SK-N-SH (cell line): ENCODE results near the gene ENTPD1. TPM values are rescaled to one million over a fixed set of nuclear protein-coding genes. Genes with fewer than 3 reads are reported as not detected.
A peak's percentile ranks its signal among the peaks of the same experiment; 100 is the strongest.

Source experiments
- CTCF ChIA-PET: fragments of 300-600, 350-600 bp; formaldehyde crosslinking; extraction: SDS; loops from one replicate; lab custom pipeline; 2021; lab: Yijun Ruan, JAX
- POLR2A ChIA-PET: fragments of 350-600 bp; sonication (Branson Sonifier 250); formaldehyde crosslinking; extraction: SDS; loops from one replicate; lab custom pipeline; 2020; ENCODE audit warnings: antibody characterized with exemption, inconsistent platforms; lab: Yijun Ruan, JAX
- DNase-seq: peaks from one replicate; pipeline ENCODE4 v3.0.0; 2012
- H2AFZ ChIP-seq: fragments of 200-600 bp; sonication (generic); 2 replicates; pipeline ENCODE4 v1.8.1; 2016; ENCODE audit warnings: antibody characterized with exemption, mild to moderate bottlenecking, low read depth
- H3F3A ChIP-seq: fragments of 200-600 bp; sonication (generic); replicated peaks from 2 replicates; pipeline ENCODE3; 2016; ENCODE audit warnings: antibody characterized with exemption, mild to moderate bottlenecking; ENCODE audit not compliant: insufficient read depth
- H3K27ac ChIP-seq, 2 experiments: fragments of 200-500 bp in 1 of 2; fragments of 200-600 bp in 1 of 2; sonication (Bioruptor generic) in 1 of 2; sonication (generic), shearing (Covaris generic) in 1 of 2; 2 replicates each; pipeline versions ENCODE4 v1.5.1 to v1.6.1; 2014 to 2016; ENCODE audit warnings: low read depth in 2 of 2, inconsistent platforms in 1 of 2, low read length in 1 of 2, mild to moderate bottlenecking in 1 of 2, mixed read lengths in 1 of 2
- H3K27me3 ChIP-seq: fragments of 200-600 bp; sonication (generic), shearing (Covaris generic); 2 replicates; pipeline ENCODE4 v1.6.1; 2016; ENCODE audit warnings: mixed run types; ENCODE audit not compliant: insufficient read depth
- H3K36me3 ChIP-seq, 2 experiments: fragments of 200-500 bp in 1 of 2; fragments of 200-600 bp in 1 of 2; sonication (Bioruptor generic) in 1 of 2; sonication (generic) in 1 of 2; replicated peaks in 1 of 2; 2 replicates each; pipeline versions ENCODE3 to v1.5.1; 2014 to 2016; ENCODE audit warnings: low read length in 1 of 2, mild to moderate bottlenecking in 1 of 2; ENCODE audit not compliant: insufficient read depth in 2 of 2, control insufficient read depth in 1 of 2
- H3K4me1 ChIP-seq, 2 experiments: fragments of 200-500 bp in 1 of 2; fragments of 200-600 bp in 1 of 2; sonication (Bioruptor generic) in 1 of 2; sonication (generic), shearing (Covaris generic) in 1 of 2; 2 replicates each; pipeline versions ENCODE4 v1.5.1 to v1.6.1; 2014 to 2016; ENCODE audit warnings: low read depth in 1 of 2, low read length in 1 of 2, mixed run types in 1 of 2; ENCODE audit not compliant: insufficient read depth in 2 of 2, control insufficient read depth in 1 of 2
- H3K4me2 ChIP-seq: fragments of 200-600 bp; sonication (generic), shearing (Covaris generic); 2 replicates; pipeline ENCODE4 v1.6.1; 2017; ENCODE audit warnings: mixed run types
- H3K4me3 ChIP-seq, 2 experiments: fragments of 200-500 bp in 1 of 2; fragments of 200-600 bp in 1 of 2; sonication (Bioruptor generic) in 1 of 2; sonication (generic), shearing (Covaris generic) in 1 of 2; 2 replicates each; pipeline versions ENCODE4 v1.5.1 to v1.8.1; 2014 to 2016; ENCODE audit warnings: low read depth in 2 of 2, inconsistent platforms in 1 of 2, low read length in 1 of 2, mild to moderate bottlenecking in 1 of 2, mixed read lengths in 1 of 2, moderate library complexity in 1 of 2
- H3K79me2 ChIP-seq: fragments of 200-600 bp; sonication (generic); 2 replicates; pipeline ENCODE4 v1.8.1; 2017; ENCODE audit warnings: mild to moderate bottlenecking; ENCODE audit not compliant: insufficient read depth
- H3K9ac ChIP-seq: fragments of 200-600 bp; sonication (generic); 2 replicates; pipeline ENCODE4 v1.6.1; 2017; ENCODE audit warnings: mixed run types
- H3K9me2 ChIP-seq: fragments of 200-600 bp; sonication (generic); 2 replicates; pipeline ENCODE4 v1.6.1; 2017; ENCODE audit warnings: mixed run types
- H3K9me3 ChIP-seq: fragments of 200-600 bp; sonication (generic); 2 replicates; pipeline ENCODE4 v1.6.1; 2017; ENCODE audit warnings: mixed run types, mild to moderate bottlenecking, moderate library complexity
- H4K20me1 ChIP-seq: fragments of 200-600 bp; sonication (generic); 2 replicates; pipeline ENCODE4 v1.6.1; 2017; ENCODE audit warnings: mild to moderate bottlenecking, mixed run types; ENCODE audit not compliant: insufficient read depth
- CHD2 ChIP-seq: fragments of 150-350 bp; IDR thresholded peaks from 2 replicates; pipeline ENCODE4 v1.6.1; 2018; ENCODE audit warnings: low read length; ENCODE audit not compliant: partially characterized antibody
- EP300 ChIP-seq, 2 experiments: IDR thresholded peaks; 2 replicates each; pipeline versions ENCODE4 v1.4.0 to v1.6.1; 2012; ENCODE audit warnings: borderline replicate concordance in 1 of 2, low read depth in 1 of 2, low read length in 1 of 2
- FOXJ3 ChIP-seq: sonication (generic); formaldehyde crosslinking; IDR thresholded peaks from 2 replicates; pipeline ENCODE4 v1.5.1; 2020; ENCODE audit warnings: mild to moderate bottlenecking, missing genetic modification reagents
- FOXM1 ChIP-seq: IDR thresholded peaks from 2 replicates; pipeline ENCODE4 v1.4.0; 2012; ENCODE audit warnings: low read depth, mild to moderate bottlenecking
- GATA2 ChIP-seq: sonication (generic); formaldehyde crosslinking; IDR thresholded peaks from 2 replicates; pipeline ENCODE4 v1.5.0; 2020; ENCODE audit warnings: mild to moderate bottlenecking, missing genetic modification reagents
- JUND ChIP-seq: IDR thresholded peaks from 2 replicates; pipeline ENCODE4 v1.4.0; 2012
- MAX ChIP-seq: IDR thresholded peaks from 2 replicates; pipeline ENCODE4 v1.4.0; 2012; ENCODE audit warnings: low read depth
- MXI1 ChIP-seq: IDR thresholded peaks from 2 replicates; pipeline ENCODE4 v1.6.1; 2012; ENCODE audit warnings: mild to moderate bottlenecking, low read depth, low read length, improper control_type of control experiment
- NRF1 ChIP-seq: IDR thresholded peaks from 2 replicates; pipeline ENCODE4 v1.6.1; 2012; ENCODE audit warnings: low read depth, mild to moderate bottlenecking, low read length
- PBX3 ChIP-seq: IDR thresholded peaks from 2 replicates; pipeline ENCODE4; 2012
- POLR2AphosphoS5 ChIP-seq: IDR thresholded peaks from 2 replicates; pipeline ENCODE4 v1.6.1; 2012; ENCODE audit warnings: low read depth, low read length
- RAD21 ChIP-seq: IDR thresholded peaks from 2 replicates; pipeline ENCODE4 v1.6.1; 2012; ENCODE audit warnings: mild to moderate bottlenecking, low read length
- RCOR1 ChIP-seq: fragments of 150-350 bp; IDR thresholded peaks from 2 replicates; pipeline ENCODE4 v1.6.1; 2017; ENCODE audit warnings: antibody characterized with exemption, low read length
- SMC3 ChIP-seq: IDR thresholded peaks from 2 replicates; pipeline ENCODE4 v1.6.1; 2012; ENCODE audit warnings: low read depth, low read length, improper control_type of control experiment
- TCF12 ChIP-seq: IDR thresholded peaks from 2 replicates; pipeline ENCODE4 v1.4.0; 2012
- TEAD4 ChIP-seq: IDR thresholded peaks from 2 replicates; pipeline ENCODE4 v1.4.0; 2012; ENCODE audit warnings: mild to moderate bottlenecking, borderline replicate concordance; ENCODE audit not compliant: insufficient read depth
- USF2 ChIP-seq: fragments of 150-350 bp; IDR thresholded peaks from 2 replicates; pipeline ENCODE4 v1.6.1; 2017; ENCODE audit warnings: antibody characterized with exemption, low read length, low read depth, borderline replicate concordance
- YY1 ChIP-seq: IDR thresholded peaks from 2 replicates; pipeline ENCODE4 v1.4.0; 2012; ENCODE audit warnings: low read depth, mild to moderate bottlenecking
- WGBS: methylation state at CpG from one replicate; pipeline ENCODE4 v1.1.6; 2017; ENCODE audit warnings: low lambda C conversion rate; 5-methylcytosine and 5-hydroxymethylcytosine counted together
- polyA plus RNA-seq, 3 experiments: library from polyadenylated mRNA; depleted of rRNA; stranded (reverse); fragments of >200 nt; gene quantifications; 2 replicates each; pipeline ENCODE4 v1.2.3, GENCODE V29; 2012
- TF ChIP-seq, protein P1 (sequence below): IDR thresholded peaks from 2 replicates; pipeline ENCODE4 v1.6.1; 2012; ENCODE audit warnings: mild to moderate bottlenecking, low read depth, low read length, moderate library complexity
- TF ChIP-seq, protein P2 (sequence below): fragments of 200-600 bp; sonication (generic); IDR thresholded peaks from 2 replicates; pipeline ENCODE4 v1.6.1; 2017; ENCODE audit warnings: antibody characterized with exemption, mild to moderate bottlenecking, moderate library complexity
- TF ChIP-seq, protein P3 (sequence below): IDR thresholded peaks from 2 replicates; pipeline ENCODE4 v1.4.0; 2012; ENCODE audit warnings: low read depth, borderline replicate concordance
- TF ChIP-seq, protein P4 (sequence below): fragments of 150-350 bp; IDR thresholded peaks from 2 replicates; pipeline ENCODE4 v1.6.1; 2016; ENCODE audit warnings: mild to moderate bottlenecking, low read depth, low read length

The ENTPD1 gene
- polyA plus RNA-seq, 1 of the 3 experiments (the other 2 are of a cell fraction), result 0.02 TPM

GRCh38 chr10:95907456-95908253, 151.7 kb downstream of the ENTPD1 start, which contains the start of gene CC2D2B:
Gene CC2D2B (plus strand): TSS chr10:95907975. CDS start chr10:95911324, 3,349 bp downstream.
- 1% methylated on average over 21 of the region's 69 CpGs for WGBS
- no peaks in the 10 kb centered on the region for H3K27me3 ChIP-seq
- H3K9me3 ChIP-seq, result no peaks in the 10 kb centered on the region
- DNase-seq, result peak; percentile 94
- peak within 1 kb of the TSS; percentile 92 for H3K4me2 ChIP-seq
- no peaks in the 10 kb centered on the region for H3F3A ChIP-seq
- peak within 1 kb of the TSS; percentile 71 to 93 for H3K27ac ChIP-seq
- H3K9me2 ChIP-seq, result no peaks in the 10 kb centered on the region
- peaks cover 0 to 2% of the 10 kb centered on the region in 2 experiments; a peak in 1 of 4 replicates for H3K4me1 ChIP-seq
- H3K79me2 ChIP-seq, result no peaks in the 10 kb centered on the region
- H4K20me1 ChIP-seq, result no peaks in the 10 kb centered on the region
- peak within 1 kb of the TSS; percentile 70 for H3K9ac ChIP-seq
- CTCF ChIA-PET, result interaction anchor here (0.7 to 1.4 kb wide), 10 partner anchors 8 to 463 kb away, joined by 3 to 5 read pairs (median 3); partner anchors contain the start of gene TCTN3
- H3K4me3 ChIP-seq, result peak within 1 kb of the TSS; percentile 83 to 92
- peaks cover 6 to 13% of the 10 kb centered on the region in 2 experiments for H3K36me3 ChIP-seq
- POLR2A ChIA-PET, result interaction anchor here (1.0 kb wide), 1 partner anchor 223 kb away, joined by 6 read pairs; the partner anchor contains the start of gene ZNF518A
- H2AFZ ChIP-seq, result peak within 1 kb of the TSS; percentile 92
- TF ChIP-seq, protein P1, sequence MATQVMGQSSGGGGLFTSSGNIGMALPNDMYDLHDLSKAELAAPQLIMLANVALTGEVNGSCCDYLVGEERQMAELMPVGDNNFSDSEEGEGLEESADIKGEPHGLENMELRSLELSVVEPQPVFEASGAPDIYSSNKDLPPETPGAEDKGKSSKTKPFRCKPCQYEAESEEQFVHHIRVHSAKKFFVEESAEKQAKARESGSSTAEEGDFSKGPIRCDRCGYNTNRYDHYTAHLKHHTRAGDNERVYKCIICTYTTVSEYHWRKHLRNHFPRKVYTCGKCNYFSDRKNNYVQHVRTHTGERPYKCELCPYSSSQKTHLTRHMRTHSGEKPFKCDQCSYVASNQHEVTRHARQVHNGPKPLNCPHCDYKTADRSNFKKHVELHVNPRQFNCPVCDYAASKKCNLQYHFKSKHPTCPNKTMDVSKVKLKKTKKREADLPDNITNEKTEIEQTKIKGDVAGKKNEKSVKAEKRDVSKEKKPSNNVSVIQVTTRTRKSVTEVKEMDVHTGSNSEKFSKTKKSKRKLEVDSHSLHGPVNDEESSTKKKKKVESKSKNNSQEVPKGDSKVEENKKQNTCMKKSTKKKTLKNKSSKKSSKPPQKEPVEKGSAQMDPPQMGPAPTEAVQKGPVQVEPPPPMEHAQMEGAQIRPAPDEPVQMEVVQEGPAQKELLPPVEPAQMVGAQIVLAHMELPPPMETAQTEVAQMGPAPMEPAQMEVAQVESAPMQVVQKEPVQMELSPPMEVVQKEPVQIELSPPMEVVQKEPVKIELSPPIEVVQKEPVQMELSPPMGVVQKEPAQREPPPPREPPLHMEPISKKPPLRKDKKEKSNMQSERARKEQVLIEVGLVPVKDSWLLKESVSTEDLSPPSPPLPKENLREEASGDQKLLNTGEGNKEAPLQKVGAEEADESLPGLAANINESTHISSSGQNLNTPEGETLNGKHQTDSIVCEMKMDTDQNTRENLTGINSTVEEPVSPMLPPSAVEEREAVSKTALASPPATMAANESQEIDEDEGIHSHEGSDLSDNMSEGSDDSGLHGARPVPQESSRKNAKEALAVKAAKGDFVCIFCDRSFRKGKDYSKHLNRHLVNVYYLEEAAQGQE, result no peak
- TF ChIP-seq, protein P2, sequence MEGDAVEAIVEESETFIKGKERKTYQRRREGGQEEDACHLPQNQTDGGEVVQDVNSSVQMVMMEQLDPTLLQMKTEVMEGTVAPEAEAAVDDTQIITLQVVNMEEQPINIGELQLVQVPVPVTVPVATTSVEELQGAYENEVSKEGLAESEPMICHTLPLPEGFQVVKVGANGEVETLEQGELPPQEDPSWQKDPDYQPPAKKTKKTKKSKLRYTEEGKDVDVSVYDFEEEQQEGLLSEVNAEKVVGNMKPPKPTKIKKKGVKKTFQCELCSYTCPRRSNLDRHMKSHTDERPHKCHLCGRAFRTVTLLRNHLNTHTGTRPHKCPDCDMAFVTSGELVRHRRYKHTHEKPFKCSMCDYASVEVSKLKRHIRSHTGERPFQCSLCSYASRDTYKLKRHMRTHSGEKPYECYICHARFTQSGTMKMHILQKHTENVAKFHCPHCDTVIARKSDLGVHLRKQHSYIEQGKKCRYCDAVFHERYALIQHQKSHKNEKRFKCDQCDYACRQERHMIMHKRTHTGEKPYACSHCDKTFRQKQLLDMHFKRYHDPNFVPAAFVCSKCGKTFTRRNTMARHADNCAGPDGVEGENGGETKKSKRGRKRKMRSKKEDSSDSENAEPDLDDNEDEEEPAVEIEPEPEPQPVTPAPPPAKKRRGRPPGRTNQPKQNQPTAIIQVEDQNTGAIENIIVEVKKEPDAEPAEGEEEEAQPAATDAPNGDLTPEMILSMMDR, result peak; percentile 29; the same call in 1 of the 2 replicates
- TF ChIP-seq EP300 (IDR thresholded peaks at IDR 0.05; ENCODE audit: borderline replicate concordance in 1 of 2, low read depth in 1 of 2, low read length in 1 of 2), result no peak
- 0 out of 2 replicates have a peak, but pooled peaks have one; percentile 31 for TF ChIP-seq YY1
- no peak for TF ChIP-seq USF2
- TF ChIP-seq TEAD4, result no peak
- TF ChIP-seq CHD2, result no peak
- peak; percentile 84 for TF ChIP-seq NRF1
- TF ChIP-seq, protein P3, sequence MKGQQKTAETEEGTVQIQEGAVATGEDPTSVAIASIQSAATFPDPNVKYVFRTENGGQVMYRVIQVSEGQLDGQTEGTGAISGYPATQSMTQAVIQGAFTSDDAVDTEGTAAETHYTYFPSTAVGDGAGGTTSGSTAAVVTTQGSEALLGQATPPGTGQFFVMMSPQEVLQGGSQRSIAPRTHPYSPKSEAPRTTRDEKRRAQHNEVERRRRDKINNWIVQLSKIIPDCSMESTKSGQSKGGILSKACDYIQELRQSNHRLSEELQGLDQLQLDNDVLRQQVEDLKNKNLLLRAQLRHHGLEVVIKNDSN, result no peak
- no peak for TF ChIP-seq SMC3
- peak; percentile 57 for TF ChIP-seq POLR2AphosphoS5
- peak; percentile 89 for TF ChIP-seq MAX
- TF ChIP-seq FOXJ3, result peak; percentile 39; the same call in 1 of the 2 replicates
- no peak for TF ChIP-seq PBX3
- no peak for TF ChIP-seq JUND
- TF ChIP-seq RAD21, result no peak
- no peak for TF ChIP-seq RCOR1
- no peak for TF ChIP-seq GATA2 (CRISPR knock-in tag)
- TF ChIP-seq, protein P4, sequence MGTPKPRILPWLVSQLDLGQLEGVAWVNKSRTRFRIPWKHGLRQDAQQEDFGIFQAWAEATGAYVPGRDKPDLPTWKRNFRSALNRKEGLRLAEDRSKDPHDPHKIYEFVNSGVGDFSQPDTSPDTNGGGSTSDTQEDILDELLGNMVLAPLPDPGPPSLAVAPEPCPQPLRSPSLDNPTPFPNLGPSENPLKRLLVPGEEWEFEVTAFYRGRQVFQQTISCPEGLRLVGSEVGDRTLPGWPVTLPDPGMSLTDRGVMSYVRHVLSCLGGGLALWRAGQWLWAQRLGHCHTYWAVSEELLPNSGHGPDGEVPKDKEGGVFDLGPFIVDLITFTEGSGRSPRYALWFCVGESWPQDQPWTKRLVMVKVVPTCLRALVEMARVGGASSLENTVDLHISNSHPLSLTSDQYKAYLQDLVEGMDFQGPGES, result no peak
- no peak for TF ChIP-seq FOXM1
- TF ChIP-seq TCF12, result no peak
- peak; percentile 85 for TF ChIP-seq MXI1
